ENCODE measurements around the gene ELN. TPM values are rescaled to one million over a fixed set of nuclear protein-coding genes. Genes with fewer than 3 reads are reported as not detected.
A peak's percentile ranks its signal among the peaks of the same experiment; 100 is the strongest.

The ELN gene
- total and polyA plus RNA-seq, 9 of the 15 experiments (the other 6 are each of a cell fraction or from before 2014, with no cell fraction given) = 0.20 TPM; not detected in 8

DNA sequence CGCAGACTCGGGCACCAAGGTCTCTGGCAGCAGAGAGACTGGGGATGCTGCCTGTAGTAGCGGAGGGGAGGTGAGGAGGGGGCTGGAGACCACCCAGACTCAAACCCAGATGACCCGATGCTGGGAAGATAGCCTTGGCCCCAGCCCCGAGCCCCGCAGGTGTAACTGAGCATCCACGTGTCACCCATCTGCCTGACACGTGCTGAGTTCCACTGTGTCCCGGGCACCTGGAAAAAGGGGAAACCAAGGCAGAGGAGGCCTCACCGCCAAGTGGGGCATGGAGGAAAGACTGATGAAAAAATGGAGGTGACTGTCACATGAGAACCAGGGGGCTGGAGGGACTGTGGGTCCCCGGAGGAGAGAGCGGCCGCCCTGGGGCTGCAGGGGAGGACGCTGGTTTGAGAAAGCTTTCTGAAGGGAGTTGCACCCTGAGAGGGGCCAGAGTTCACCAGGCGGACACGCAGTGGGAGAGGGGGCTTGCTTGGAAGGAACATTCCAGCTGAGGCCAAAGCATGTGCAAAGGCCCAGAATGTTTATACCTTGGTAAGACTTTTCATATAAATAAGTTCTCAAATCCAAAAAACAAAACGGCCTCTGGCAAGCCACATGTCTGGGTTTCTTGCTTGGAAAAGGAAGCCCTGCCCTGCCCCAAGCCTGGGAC is 27.4 kb upstream of the ELN start:
- POLR2A ChIA-PET = interaction anchor here (0.6 kb wide), 1 partner anchor 197 kb away, joined by 7 read pairs; no protein-coding TSS in a partner anchor
- Histone ChIP-seq H3K9me3 (replicated peaks; ENCODE audit: control insufficient read depth, insufficient read depth, low read depth, low read length) (no peaks in the 10 kb centered on the region; the same call in 1 of the 2 replicates), H3K9ac (ENCODE audit: insufficient read depth in 1 of 2, low read depth in 2 of 2, low read length in 2 of 2) (no peak overlapping the region), H4K20me1 (replicated peaks; ENCODE audit: control insufficient read depth, insufficient read depth, low read length) (no peaks in the 10 kb centered on the region; the same call in 1 of the 2 replicates), H3K9me1 (ENCODE audit: control insufficient read depth, insufficient read depth, low read length) (no peaks in the 10 kb centered on the region), H3K4me1 (replicated peaks in 1 of 2; ENCODE audit: control insufficient read depth in 2 of 2, insufficient read depth in 2 of 2, low read length in 2 of 2) (peaks cover 0 to 5% of the 10 kb centered on the region in 2 experiments; a peak in 1 of 5 replicates), H3K27ac (ENCODE audit: extremely low read depth, low read depth, low read length) (no peak overlapping the region), H3K4me2 (ENCODE audit: insufficient read depth, low read length) (no peak overlapping the region), H3K4me3 (no peak overlapping the region), H2AFZ (ENCODE audit: low read depth, low read length) (no peak overlapping the region), H3K36me3 (ENCODE audit: control insufficient read depth, insufficient read depth, low read length) (no peaks in the 10 kb centered on the region), H3K27me3 (ENCODE audit: control insufficient read depth in 2 of 2, insufficient read depth in 2 of 2, low read length in 2 of 2) (peaks cover 27 to 61% of the 10 kb centered on the region in 2 experiments), H3K79me2 (ENCODE audit: control insufficient read depth, insufficient read depth, low read length) (no peaks in the 10 kb centered on the region)
- DNase-seq (ENCODE audit: extremely low read depth in 1 of 4, low spot score in 3 of 4) = no peak
- ATAC-seq = 0 out of 3 replicates have a peak, but pooled peaks have one; percentile 26
- in situ Hi-C loops (cut with MboI) (no loop called here), intact Hi-C loops (cut with micrococcal nuclease) (no loop called here)
- CTCF ChIA-PET (ENCODE audit: low intra/inter-chr PET ratio) = no interaction called here
- FAIRE-seq = no peak
- WGBS (ENCODE audit: insufficient coverage, low coverage, missing lambda C conversion rate) = 12% methylated on average over 17 of the region's 17 CpGs
- TF ChIP-seq, protein P1, sequence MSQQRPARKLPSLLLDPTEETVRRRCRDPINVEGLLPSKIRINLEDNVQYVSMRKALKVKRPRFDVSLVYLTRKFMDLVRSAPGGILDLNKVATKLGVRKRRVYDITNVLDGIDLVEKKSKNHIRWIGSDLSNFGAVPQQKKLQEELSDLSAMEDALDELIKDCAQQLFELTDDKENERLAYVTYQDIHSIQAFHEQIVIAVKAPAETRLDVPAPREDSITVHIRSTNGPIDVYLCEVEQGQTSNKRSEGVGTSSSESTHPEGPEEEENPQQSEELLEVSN (IDR thresholded peaks at IDR 0.05; ENCODE audit: borderline replicate concordance in 1 of 2, extremely low read depth in 1 of 2, insufficient read depth in 1 of 2, insufficient read length in 1 of 2, low read depth in 1 of 2, low read length in 1 of 2, poor library complexity in 1 of 2, severe bottlenecking in 1 of 2) = peak in 1 of 2 experiments; percentile 14
- TF ChIP-seq BHLHE40 (IDR thresholded peaks at IDR 0.05; ENCODE audit: low read length) = 0 out of 2 replicates have a peak, but pooled peaks have one; percentile 9
- no peak for TF ChIP-seq MXI1 (IDR thresholded peaks at IDR 0.05; ENCODE audit: low read depth, low read length)
- TF ChIP-seq EWSR1 (IDR thresholded peaks at IDR 0.05; ENCODE audit: borderline replicate concordance, low read depth, partially characterized antibody) = no peak
- TF ChIP-seq, protein P2, sequence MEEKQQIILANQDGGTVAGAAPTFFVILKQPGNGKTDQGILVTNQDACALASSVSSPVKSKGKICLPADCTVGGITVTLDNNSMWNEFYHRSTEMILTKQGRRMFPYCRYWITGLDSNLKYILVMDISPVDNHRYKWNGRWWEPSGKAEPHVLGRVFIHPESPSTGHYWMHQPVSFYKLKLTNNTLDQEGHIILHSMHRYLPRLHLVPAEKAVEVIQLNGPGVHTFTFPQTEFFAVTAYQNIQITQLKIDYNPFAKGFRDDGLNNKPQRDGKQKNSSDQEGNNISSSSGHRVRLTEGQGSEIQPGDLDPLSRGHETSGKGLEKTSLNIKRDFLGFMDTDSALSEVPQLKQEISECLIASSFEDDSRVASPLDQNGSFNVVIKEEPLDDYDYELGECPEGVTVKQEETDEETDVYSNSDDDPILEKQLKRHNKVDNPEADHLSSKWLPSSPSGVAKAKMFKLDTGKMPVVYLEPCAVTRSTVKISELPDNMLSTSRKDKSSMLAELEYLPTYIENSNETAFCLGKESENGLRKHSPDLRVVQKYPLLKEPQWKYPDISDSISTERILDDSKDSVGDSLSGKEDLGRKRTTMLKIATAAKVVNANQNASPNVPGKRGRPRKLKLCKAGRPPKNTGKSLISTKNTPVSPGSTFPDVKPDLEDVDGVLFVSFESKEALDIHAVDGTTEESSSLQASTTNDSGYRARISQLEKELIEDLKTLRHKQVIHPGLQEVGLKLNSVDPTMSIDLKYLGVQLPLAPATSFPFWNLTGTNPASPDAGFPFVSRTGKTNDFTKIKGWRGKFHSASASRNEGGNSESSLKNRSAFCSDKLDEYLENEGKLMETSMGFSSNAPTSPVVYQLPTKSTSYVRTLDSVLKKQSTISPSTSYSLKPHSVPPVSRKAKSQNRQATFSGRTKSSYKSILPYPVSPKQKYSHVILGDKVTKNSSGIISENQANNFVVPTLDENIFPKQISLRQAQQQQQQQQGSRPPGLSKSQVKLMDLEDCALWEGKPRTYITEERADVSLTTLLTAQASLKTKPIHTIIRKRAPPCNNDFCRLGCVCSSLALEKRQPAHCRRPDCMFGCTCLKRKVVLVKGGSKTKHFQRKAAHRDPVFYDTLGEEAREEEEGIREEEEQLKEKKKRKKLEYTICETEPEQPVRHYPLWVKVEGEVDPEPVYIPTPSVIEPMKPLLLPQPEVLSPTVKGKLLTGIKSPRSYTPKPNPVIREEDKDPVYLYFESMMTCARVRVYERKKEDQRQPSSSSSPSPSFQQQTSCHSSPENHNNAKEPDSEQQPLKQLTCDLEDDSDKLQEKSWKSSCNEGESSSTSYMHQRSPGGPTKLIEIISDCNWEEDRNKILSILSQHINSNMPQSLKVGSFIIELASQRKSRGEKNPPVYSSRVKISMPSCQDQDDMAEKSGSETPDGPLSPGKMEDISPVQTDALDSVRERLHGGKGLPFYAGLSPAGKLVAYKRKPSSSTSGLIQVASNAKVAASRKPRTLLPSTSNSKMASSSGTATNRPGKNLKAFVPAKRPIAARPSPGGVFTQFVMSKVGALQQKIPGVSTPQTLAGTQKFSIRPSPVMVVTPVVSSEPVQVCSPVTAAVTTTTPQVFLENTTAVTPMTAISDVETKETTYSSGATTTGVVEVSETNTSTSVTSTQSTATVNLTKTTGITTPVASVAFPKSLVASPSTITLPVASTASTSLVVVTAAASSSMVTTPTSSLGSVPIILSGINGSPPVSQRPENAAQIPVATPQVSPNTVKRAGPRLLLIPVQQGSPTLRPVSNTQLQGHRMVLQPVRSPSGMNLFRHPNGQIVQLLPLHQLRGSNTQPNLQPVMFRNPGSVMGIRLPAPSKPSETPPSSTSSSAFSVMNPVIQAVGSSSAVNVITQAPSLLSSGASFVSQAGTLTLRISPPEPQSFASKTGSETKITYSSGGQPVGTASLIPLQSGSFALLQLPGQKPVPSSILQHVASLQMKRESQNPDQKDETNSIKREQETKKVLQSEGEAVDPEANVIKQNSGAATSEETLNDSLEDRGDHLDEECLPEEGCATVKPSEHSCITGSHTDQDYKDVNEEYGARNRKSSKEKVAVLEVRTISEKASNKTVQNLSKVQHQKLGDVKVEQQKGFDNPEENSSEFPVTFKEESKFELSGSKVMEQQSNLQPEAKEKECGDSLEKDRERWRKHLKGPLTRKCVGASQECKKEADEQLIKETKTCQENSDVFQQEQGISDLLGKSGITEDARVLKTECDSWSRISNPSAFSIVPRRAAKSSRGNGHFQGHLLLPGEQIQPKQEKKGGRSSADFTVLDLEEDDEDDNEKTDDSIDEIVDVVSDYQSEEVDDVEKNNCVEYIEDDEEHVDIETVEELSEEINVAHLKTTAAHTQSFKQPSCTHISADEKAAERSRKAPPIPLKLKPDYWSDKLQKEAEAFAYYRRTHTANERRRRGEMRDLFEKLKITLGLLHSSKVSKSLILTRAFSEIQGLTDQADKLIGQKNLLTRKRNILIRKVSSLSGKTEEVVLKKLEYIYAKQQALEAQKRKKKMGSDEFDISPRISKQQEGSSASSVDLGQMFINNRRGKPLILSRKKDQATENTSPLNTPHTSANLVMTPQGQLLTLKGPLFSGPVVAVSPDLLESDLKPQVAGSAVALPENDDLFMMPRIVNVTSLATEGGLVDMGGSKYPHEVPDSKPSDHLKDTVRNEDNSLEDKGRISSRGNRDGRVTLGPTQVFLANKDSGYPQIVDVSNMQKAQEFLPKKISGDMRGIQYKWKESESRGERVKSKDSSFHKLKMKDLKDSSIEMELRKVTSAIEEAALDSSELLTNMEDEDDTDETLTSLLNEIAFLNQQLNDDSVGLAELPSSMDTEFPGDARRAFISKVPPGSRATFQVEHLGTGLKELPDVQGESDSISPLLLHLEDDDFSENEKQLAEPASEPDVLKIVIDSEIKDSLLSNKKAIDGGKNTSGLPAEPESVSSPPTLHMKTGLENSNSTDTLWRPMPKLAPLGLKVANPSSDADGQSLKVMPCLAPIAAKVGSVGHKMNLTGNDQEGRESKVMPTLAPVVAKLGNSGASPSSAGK (IDR thresholded peaks at IDR 0.05) = peak; percentile 29; the same call in 1 of the 2 replicates
- no TSS peak for BruUV-seq (replicated peaks)
